ENCODE measurements around the gene HIF1AN. TPM values are rescaled to one million over a fixed set of nuclear protein-coding genes. Genes with fewer than 3 reads are reported as not detected.

HIF1AN gene
- total RNA-seq, 3 donors from 2014 or later (not counting 1 experiment from before 2014, with no cell fraction given) = 52.0 to 66.4 (median 58.7) TPM

DNA sequence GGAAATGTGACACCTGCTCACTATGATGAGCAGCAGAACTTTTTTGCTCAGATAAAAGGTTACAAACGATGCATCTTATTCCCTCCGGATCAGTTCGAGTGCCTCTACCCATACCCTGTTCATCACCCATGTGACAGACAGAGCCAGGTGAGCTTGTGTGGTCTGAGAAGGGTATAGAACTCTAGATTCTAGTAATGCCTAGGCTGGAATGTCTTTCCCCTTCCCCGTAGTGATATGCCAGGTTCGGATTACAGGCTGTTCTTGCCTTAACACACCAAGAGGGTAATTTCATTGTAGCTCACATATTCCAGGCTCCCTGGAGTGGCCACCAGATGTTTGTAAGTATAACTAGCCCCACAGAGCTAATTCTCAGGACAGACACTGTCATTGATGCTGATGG lies 9.2 kb downstream of the HIF1AN start:
- Histone ChIP-seq H3K27me3 (ENCODE audit: control insufficient read depth, insufficient read depth, low read length) (no peaks in the 10 kb centered on the region), H3K36me3 (ENCODE audit: control insufficient read depth, insufficient read depth, low read length) (peaks cover 75% of the 10 kb centered on the region), H3K9me3 (ENCODE audit: control insufficient read depth, insufficient read depth, low read length) (no peaks in the 10 kb centered on the region), H3K4me3 (ENCODE audit: low read length) (no peak overlapping the region), H3K27ac (ENCODE audit: low read length) (no peak overlapping the region), H3K4me1 (ENCODE audit: control insufficient read depth, insufficient read depth, low read length) (no peaks in the 10 kb centered on the region)
- no peak for TF ChIP-seq CTCF (IDR thresholded peaks at IDR 0.05)
- WGBS (ENCODE audit: insufficient coverage) = 89% methylated on average over 3 of the region's 5 CpGs
- Mint-ChIP-seq H3K4me1 (no peaks in the 10 kb centered on the region), H3K27me3 (ENCODE audit: low read depth in 2 of 2) (no peaks in the 10 kb centered on the region), H3K36me3 (peaks cover 34% of the 10 kb centered on the region), H3K4me3 (no peak overlapping the region), H3K27ac (no peak overlapping the region), H3K9me3 (no peaks in the 10 kb centered on the region)
- ATAC-seq (no peak), DNase-seq (no peak)
- intact Hi-C loops (cut with micrococcal nuclease) = no loop called here

GRCh38 chr10:100551196-100551595 lies 15.5 kb downstream of the HIF1AN start:
- no peak overlapping the region for H3K4me3 Mint-ChIP-seq

GRCh38 chr10:100551738-100552137 lies 16.0 kb downstream of the HIF1AN start:
- H3K4me3 ChIP-seq (ENCODE audit: low read length) = no peak overlapping the region
- H3K27me3 ChIP-seq (ENCODE audit: control insufficient read depth, insufficient read depth, low read length) = no peaks in the 10 kb centered on the region
- H3K36me3 ChIP-seq (ENCODE audit: control insufficient read depth, insufficient read depth, low read length) = peaks cover 48% of the 10 kb centered on the region
- no peak overlapping the region for H3K27ac Mint-ChIP-seq
- H3K36me3 Mint-ChIP-seq = peaks cover 17% of the 10 kb centered on the region
- H3K9me3 Mint-ChIP-seq = no peaks in the 10 kb centered on the region
- TF ChIP-seq CTCF (IDR thresholded peaks at IDR 0.05) = no peak
- no peaks in the 10 kb centered on the region for H3K9me3 ChIP-seq (ENCODE audit: control insufficient read depth, insufficient read depth, low read length)
- no peaks in the 10 kb centered on the region for H3K27me3 Mint-ChIP-seq (ENCODE audit: low read depth in 2 of 2)
- 83% methylated on average over 1 of the region's 5 CpGs for WGBS (ENCODE audit: insufficient coverage)
- DNase-seq (no peak), ATAC-seq (no peak)
- H3K27ac ChIP-seq (ENCODE audit: low read length) = no peak overlapping the region
- peaks cover 0 to 2% of the 10 kb centered on the region in 2 donors for H3K4me1 Mint-ChIP-seq
- H3K4me3 Mint-ChIP-seq = no peak overlapping the region
- H3K4me1 ChIP-seq (ENCODE audit: control insufficient read depth, insufficient read depth, low read length) = no peaks in the 10 kb centered on the region
- intact Hi-C loops (cut with micrococcal nuclease) = no loop called here

More at GRCh38 chr10:100551196-100551595, 15.5 kb downstream of the HIF1AN start:
- WGBS (ENCODE audit: insufficient coverage) = 100% methylated on average over 3 of the region's 4 CpGs
- intact Hi-C loops (cut with micrococcal nuclease) = no loop called here
- ATAC-seq = no peak
- peaks cover 50% of the 10 kb centered on the region for H3K36me3 ChIP-seq (ENCODE audit: control insufficient read depth, insufficient read depth, low read length)
- Mint-ChIP-seq H3K36me3 (peaks cover 23% of the 10 kb centered on the region), H3K9me3 (no peaks in the 10 kb centered on the region), H3K27me3 (ENCODE audit: low read depth in 2 of 2) (no peaks in the 10 kb centered on the region), H3K4me1 (no peaks in the 10 kb centered on the region), H3K27ac (no peak overlapping the region)
- no peak for DNase-seq
- H3K27ac ChIP-seq (ENCODE audit: low read length) = no peak overlapping the region
- no peaks in the 10 kb centered on the region for H3K9me3 ChIP-seq (ENCODE audit: control insufficient read depth, insufficient read depth, low read length)
- no peaks in the 10 kb centered on the region for H3K4me1 ChIP-seq (ENCODE audit: control insufficient read depth, insufficient read depth, low read length)
- H3K27me3 ChIP-seq (ENCODE audit: control insufficient read depth, insufficient read depth, low read length) = no peaks in the 10 kb centered on the region
- no peak overlapping the region for H3K4me3 ChIP-seq (ENCODE audit: low read length)
- TF ChIP-seq CTCF (IDR thresholded peaks at IDR 0.05) = no peak

- Mint-ChIP-seq H3K27ac (peak overlapping the region in 1 of 2 donors; percentile 36), H3K4me3 (no peak overlapping the region), H3K27me3 (ENCODE audit: low read depth in 2 of 2) (no peaks in the 10 kb centered on the region), H3K9me3 (no peaks in the 10 kb centered on the region), H3K36me3 (peaks cover 7% of the 10 kb centered on the region), H3K4me1 (peaks cover 5% of the 10 kb centered on the region in 2 donors)
- no peaks in the 10 kb centered on the region for H3K4me1 ChIP-seq (ENCODE audit: control insufficient read depth, insufficient read depth, low read length)
- H3K9me3 ChIP-seq (ENCODE audit: control insufficient read depth, insufficient read depth, low read length) = no peaks in the 10 kb centered on the region
- H3K36me3 ChIP-seq (ENCODE audit: control insufficient read depth, insufficient read depth, low read length) = peaks cover 28% of the 10 kb centered on the region
- 100% methylated on average over 3 of the region's 3 CpGs for WGBS (ENCODE audit: insufficient coverage)
- DNase-seq (no peak), ATAC-seq (no peak)
- H3K27me3 ChIP-seq (ENCODE audit: control insufficient read depth, insufficient read depth, low read length) = no peaks in the 10 kb centered on the region
- no peak overlapping the region for H3K27ac ChIP-seq (ENCODE audit: low read length)
- intact Hi-C loops (cut with micrococcal nuclease) = no loop called here
- no peak for TF ChIP-seq CTCF (IDR thresholded peaks at IDR 0.05)
- H3K4me3 ChIP-seq (ENCODE audit: low read length) = no peak overlapping the region
Measured at GRCh38 chr10:100553929-100554328, 18.2 kb downstream of the HIF1AN start.
